Gastrocnemius medialis (tissue), 4 donors: ENCODE results near the gene CD46. TPM values are rescaled to one million over a fixed set of nuclear protein-coding genes. Genes with fewer than 3 reads are reported as not detected.
A peak's percentile ranks its signal among the peaks of the same experiment; 100 is the strongest.

Experiments used
- ATAC-seq, 2 donors: fragments of 150-250 bp; one replicate each; pipeline ENCODE4 v1.9.1; 2016
- DNase-seq, 2 donors: peaks; one replicate each; pipeline ENCODE4 v3.0.0-alpha.2; 2019
- H3K27ac ChIP-seq, 4 donors: fragments of 200-600 bp; sonication (generic); 1 replicate in 1 of 4; 2 replicates in 3 of 4; pipeline ENCODE4 v1.5.1; 2016 to 2018; ENCODE audit warnings: mild to moderate bottlenecking in 2 of 4, moderate library complexity in 1 of 4
- H3K27me3 ChIP-seq, 3 donors: fragments of 200-600 bp; sonication (generic) in 2 of 3; 1 replicate in 1 of 3; 2 replicates in 2 of 3; pipeline versions ENCODE4 v1.5.1 to v1.6.0; 2016 to 2019; ENCODE audit warnings: mild to moderate bottlenecking in 1 of 3, moderate library complexity in 1 of 3
- H3K36me3 ChIP-seq, 2 donors: fragments of 200-600 bp; sonication (generic) in 1 of 2; one replicate each; pipeline ENCODE4 v1.5.1; 2017 to 2018
- H3K4me1 ChIP-seq, 2 donors: fragments of 200-600 bp; sonication (generic) in 1 of 2; one replicate each; pipeline ENCODE4 v1.5.1; 2016 to 2017; ENCODE audit warnings: mild to moderate bottlenecking in 2 of 2
- H3K4me3 ChIP-seq, 4 donors: fragments of 200-600 bp; sonication (generic) in 3 of 4; 1 replicate in 1 of 4; 2 replicates in 3 of 4; pipeline ENCODE4 v1.5.1; 2016 to 2019; ENCODE audit warnings: mild to moderate bottlenecking in 2 of 4
- H3K9me3 ChIP-seq, 3 donors: fragments of 200-600 bp; sonication (generic) in 2 of 3; 1 replicate in 1 of 3; 2 replicates in 2 of 3; pipeline ENCODE4 v1.5.1; 2016 to 2019
- CTCF ChIP-seq, 5 experiments: fragments of 450-650 bp in 3 of 5; fragments of 200-600 bp in 2 of 5; sonication (generic) in 2 of 5; IDR thresholded peaks in 4 of 5; conservative IDR thresholded peaks in 1 of 5; 1 replicate in 4 of 5; 2 replicates in 1 of 5; pipeline ENCODE4 v1.5.1; 2016 to 2019; ENCODE audit warnings: antibody characterized with exemption in 5 of 5, mild to moderate bottlenecking in 3 of 5, moderate library complexity in 3 of 5
- POLR2A ChIP-seq, 2 donors: fragments of 450-650 bp; IDR thresholded peaks; one replicate each; pipeline ENCODE4 v1.6.1; 2017; ENCODE audit warnings: antibody characterized with exemption in 2 of 2, mild to moderate bottlenecking in 2 of 2, moderate library complexity in 2 of 2
- in situ Hi-C, 4 donors: fragments of 200-750 bp; cut with MboI; loops; one replicate each; pipeline versions ENCODE4 v1.15.0 to v1.8.0; 2017; ENCODE audit warnings: low sequenced_read_pairs in 4 of 4
- intact Hi-C: fragments of 100-400 bp; cut with DNase I; formaldehyde crosslinking; loops from one replicate; pipeline ENCODE4 v1.15.1; 2023; ENCODE audit warnings: low total_unique reads
- total RNA-seq, 4 donors: library from RNA; depleted of rRNA; stranded (reverse); fragments of >200 nt; gene quantifications; one replicate each; pipeline versions ENCODE4 v1.1.0 to v1.2.3, GENCODE V29; 2016

CD46 gene
- total RNA-seq, 4 donors from 2014 or later: 42.1 to 101 (median 80.2) TPM

- no peaks in the 10 kb centered on the region for H3K27me3 ChIP-seq
- peak overlapping the region; percentile 17 to 64 (median 37) for H3K4me3 ChIP-seq
- TF ChIP-seq CTCF (IDR thresholded peaks at IDR 0.05 in 4 of 5, conservative IDR thresholded peaks at IDR 0.05 in 1 of 5): no peak
- TF ChIP-seq POLR2A (IDR thresholded peaks at IDR 0.05): no peak
- no peaks in the 10 kb centered on the region for H3K9me3 ChIP-seq
- H3K36me3 ChIP-seq: peaks cover 3 to 79% of the 10 kb centered on the region in 2 donors
- in situ Hi-C loops: loop anchor here in 1 of 4 donors (25.0 kb wide), 1 partner anchor 1124 kb away; the partner anchor contains the start of gene MAPKAPK2
- DNase-seq (peak; percentile 2 to 18), ATAC-seq (no peak)
- H3K4me1 ChIP-seq: peaks cover 92 to 96% of the 10 kb centered on the region in 2 donors
- intact Hi-C loops: loop anchor here (5.0 to 10.0 kb wide), 2 partner anchors 904 to 1117 kb away; no protein-coding TSS in a partner anchor
- peak overlapping the region; percentile 96 to 100 (median 99) for H3K27ac ChIP-seq
Observed at GRCh38 chr1:207811319-207811718, 59.5 kb downstream of the CD46 start.

GRCh38 chr1:207811920-207812720 lies 60.3 kb downstream of the CD46 start:
- DNase-seq: peak; percentile 97
- TF ChIP-seq POLR2A (IDR thresholded peaks at IDR 0.05) (peak; percentile 61 to 78), CTCF (IDR thresholded peaks at IDR 0.05 in 4 of 5, conservative IDR thresholded peaks at IDR 0.05 in 1 of 5) (peak in 4 of 5 experiments; percentile 59 to 81 (median 72))
- Histone ChIP-seq H3K4me3 (peak overlapping the region; percentile 30 to 95 (median 58)), H3K36me3 (peaks cover 3 to 78% of the 10 kb centered on the region in 2 donors), H3K27ac (peak overlapping the region; percentile 96 to 100 (median 99)), H3K4me1 (peaks cover 92 to 96% of the 10 kb centered on the region in 2 donors), H3K27me3 (no peaks in the 10 kb centered on the region), H3K9me3 (no peaks in the 10 kb centered on the region)
- in situ Hi-C loops (loop anchor here in 1 of 4 donors (25.0 kb wide), 1 partner anchor 1125 kb away; the partner anchor contains the start of gene MAPKAPK2), intact Hi-C loops (loop anchor here (5.0 to 10.0 kb wide), 2 partner anchors 905 to 1117 kb away; no protein-coding TSS in a partner anchor)
- peak; percentile 63 to 64 for ATAC-seq

GRCh38 chr1:207812778-207813511 lies 61.1 kb downstream of the CD46 start:
- intact Hi-C loops: loop anchor here (5.0 to 10.0 kb wide), 2 partner anchors 906 to 1118 kb away; no protein-coding TSS in a partner anchor
- peaks cover 92 to 95% of the 10 kb centered on the region in 2 donors for H3K4me1 ChIP-seq
- ATAC-seq (peak in 1 of 2 donors; percentile 2), DNase-seq (peak; percentile 30 to 58)
- H3K9me3 ChIP-seq: no peaks in the 10 kb centered on the region
- no peak for TF ChIP-seq CTCF (IDR thresholded peaks at IDR 0.05 in 4 of 5, conservative IDR thresholded peaks at IDR 0.05 in 1 of 5)
- peak in 1 of 2 donors; percentile 63 for TF ChIP-seq POLR2A (IDR thresholded peaks at IDR 0.05)
- H3K4me3 ChIP-seq: peak overlapping the region; percentile 44 to 95 (median 58)
- H3K36me3 ChIP-seq: peaks cover 3 to 76% of the 10 kb centered on the region in 2 donors
- no peaks in the 10 kb centered on the region for H3K27me3 ChIP-seq
- peak overlapping the region; percentile 96 to 100 (median 99) for H3K27ac ChIP-seq
- in situ Hi-C loops: loop anchor here in 1 of 4 donors (25.0 kb wide), 1 partner anchor 1126 kb away; the partner anchor contains the start of gene MAPKAPK2

GRCh38 chr1:207813512-207813881 lies 61.6 kb downstream of the CD46 start:
- TF ChIP-seq POLR2A (IDR thresholded peaks at IDR 0.05): peak in 1 of 2 donors; percentile 17
- TF ChIP-seq CTCF (IDR thresholded peaks at IDR 0.05 in 4 of 5, conservative IDR thresholded peaks at IDR 0.05 in 1 of 5): no peak
- peak; percentile 29 to 34 for DNase-seq
- peak overlapping the region; percentile 44 to 95 (median 58) for H3K4me3 ChIP-seq

More at GRCh38 chr1:207813512-207813881, 61.6 kb downstream of the CD46 start:
- peaks cover 3 to 72% of the 10 kb centered on the region in 2 donors for H3K36me3 ChIP-seq
- H3K27ac ChIP-seq: peak overlapping the region; percentile 96 to 100 (median 99)
- in situ Hi-C loops: loop anchor here in 1 of 4 donors (25.0 kb wide), 1 partner anchor 1126 kb away; the partner anchor contains the start of gene MAPKAPK2
- peaks cover 89 to 90% of the 10 kb centered on the region in 2 donors for H3K4me1 ChIP-seq
- no peaks in the 10 kb centered on the region for H3K9me3 ChIP-seq
- H3K27me3 ChIP-seq: no peaks in the 10 kb centered on the region
- ATAC-seq: peak in 1 of 2 donors; percentile 0
- intact Hi-C loops: loop anchor here (5.0 to 10.0 kb wide), 2 partner anchors 906 to 1119 kb away; no protein-coding TSS in a partner anchor
